BE2C (cell line): ENCODE data around the gene MON2.

ENCODE experiments used
- DNase-seq: peaks from one replicate; pipeline ENCODE4 v3.0.0-alpha.2; 2020
- H3K27me3 ChIP-seq: fragments of 250-450 bp; sonication (Bioruptor Pico); 2 replicates; pipeline ENCODE4 v1.5.1; 2020; ENCODE audit warnings: mild to moderate bottlenecking
- H3K36me3 ChIP-seq: fragments of 250-450 bp; sonication (Bioruptor Pico); 2 replicates; pipeline ENCODE4 v1.5.1; 2020; ENCODE audit warnings: mild to moderate bottlenecking
- H3K4me1 ChIP-seq: fragments of 250-450 bp; sonication (Bioruptor Pico); 2 replicates; pipeline ENCODE4 v1.5.1; 2020
- H3K4me3 ChIP-seq: 2 replicates; pipeline ENCODE4 v1.5.1; 2011; ENCODE audit warnings: low read depth, low read length
- H3K9me3 ChIP-seq: fragments of 250-450 bp; sonication (Bioruptor Pico); 2 replicates; pipeline ENCODE4 v1.5.1; 2020
- TF ChIP-seq, protein P1 (sequence below): IDR thresholded peaks from 2 replicates; pipeline ENCODE4 v1.5.1; 2012; ENCODE audit warnings: mild to moderate bottlenecking, low read depth, low read length

The MON2 gene

DNA sequence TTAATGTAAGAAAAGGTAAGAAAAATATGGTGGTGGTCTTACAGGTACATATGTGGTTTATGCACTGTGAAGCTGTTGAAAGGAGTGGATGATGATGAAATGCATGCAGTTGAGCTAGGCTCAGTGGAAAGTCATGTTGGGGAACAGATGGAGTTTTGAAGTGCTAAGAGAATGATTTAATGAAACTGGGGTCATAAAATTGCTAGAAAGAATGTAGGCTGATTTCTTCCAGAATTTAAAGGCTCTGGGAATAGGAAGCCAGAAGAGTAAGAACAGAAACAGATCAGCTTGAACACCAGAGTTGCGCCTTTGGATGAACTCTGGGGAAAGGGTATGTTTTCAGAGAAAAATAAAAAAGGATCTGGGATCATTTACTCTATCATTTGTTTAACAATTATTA lies 146.5 kb downstream of the MON2 start:
- Histone ChIP-seq H3K4me1 (no peaks in the 10 kb centered on the region), H3K9me3 (no peaks in the 10 kb centered on the region), H3K27me3 (no peaks in the 10 kb centered on the region), H3K4me3 (no peak overlapping the region), H3K36me3 (no peaks in the 10 kb centered on the region; the same call in 1 of the 2 replicates)
- no peak for DNase-seq
- TF ChIP-seq, protein P1, sequence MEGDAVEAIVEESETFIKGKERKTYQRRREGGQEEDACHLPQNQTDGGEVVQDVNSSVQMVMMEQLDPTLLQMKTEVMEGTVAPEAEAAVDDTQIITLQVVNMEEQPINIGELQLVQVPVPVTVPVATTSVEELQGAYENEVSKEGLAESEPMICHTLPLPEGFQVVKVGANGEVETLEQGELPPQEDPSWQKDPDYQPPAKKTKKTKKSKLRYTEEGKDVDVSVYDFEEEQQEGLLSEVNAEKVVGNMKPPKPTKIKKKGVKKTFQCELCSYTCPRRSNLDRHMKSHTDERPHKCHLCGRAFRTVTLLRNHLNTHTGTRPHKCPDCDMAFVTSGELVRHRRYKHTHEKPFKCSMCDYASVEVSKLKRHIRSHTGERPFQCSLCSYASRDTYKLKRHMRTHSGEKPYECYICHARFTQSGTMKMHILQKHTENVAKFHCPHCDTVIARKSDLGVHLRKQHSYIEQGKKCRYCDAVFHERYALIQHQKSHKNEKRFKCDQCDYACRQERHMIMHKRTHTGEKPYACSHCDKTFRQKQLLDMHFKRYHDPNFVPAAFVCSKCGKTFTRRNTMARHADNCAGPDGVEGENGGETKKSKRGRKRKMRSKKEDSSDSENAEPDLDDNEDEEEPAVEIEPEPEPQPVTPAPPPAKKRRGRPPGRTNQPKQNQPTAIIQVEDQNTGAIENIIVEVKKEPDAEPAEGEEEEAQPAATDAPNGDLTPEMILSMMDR = no peak

GRCh38 chr12:62618319-62618718 lies 151.7 kb downstream of the MON2 start:
- Histone ChIP-seq H3K4me3 (no peak overlapping the region), H3K27me3 (no peaks in the 10 kb centered on the region), H3K9me3 (no peaks in the 10 kb centered on the region), H3K4me1 (no peaks in the 10 kb centered on the region), H3K36me3 (no peaks in the 10 kb centered on the region)
- DNase-seq = no peak
- TF ChIP-seq, protein P1 = no peak

GRCh38 chr12:62618930-62619329 lies 152.3 kb downstream of the MON2 start:
- TF ChIP-seq, protein P1 = no peak
- Histone ChIP-seq H3K4me1 (no peaks in the 10 kb centered on the region), H3K9me3 (no peaks in the 10 kb centered on the region), H3K27me3 (no peaks in the 10 kb centered on the region), H3K36me3 (no peaks in the 10 kb centered on the region), H3K4me3 (no peak overlapping the region)
- DNase-seq = no peak

DNA sequence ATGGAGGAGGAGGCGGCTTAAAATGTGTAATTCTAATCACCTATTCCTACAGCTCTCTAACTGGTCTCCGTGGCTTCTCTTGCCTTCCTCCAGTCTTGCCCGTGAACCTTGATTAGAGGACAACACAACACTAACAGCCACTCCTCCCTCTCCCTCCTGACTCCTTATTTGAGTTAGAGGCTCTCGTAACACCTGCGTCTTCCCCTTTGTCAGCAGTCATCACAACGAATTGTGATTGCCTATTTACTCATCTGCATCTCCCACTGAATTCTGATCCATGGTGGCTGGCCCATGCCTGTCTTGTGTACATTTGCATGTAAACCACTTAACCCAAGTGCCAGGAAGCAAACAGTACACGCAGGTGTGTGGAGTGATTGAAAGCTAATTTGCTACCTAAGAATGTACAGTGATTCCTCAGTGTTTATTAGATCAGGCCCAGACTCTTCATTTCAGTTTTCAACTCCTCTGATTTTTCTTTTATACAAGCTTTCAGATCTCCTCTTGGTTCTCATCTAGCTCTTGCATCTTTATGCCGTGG lies 154.5 kb downstream of the MON2 start:
- Histone ChIP-seq H3K36me3 (no peaks in the 10 kb centered on the region), H3K4me3 (no peak overlapping the region), H3K4me1 (no peaks in the 10 kb centered on the region), H3K27me3 (no peaks in the 10 kb centered on the region), H3K9me3 (no peaks in the 10 kb centered on the region)
- DNase-seq = no peak
- TF ChIP-seq, protein P1 = no peak

DNA sequence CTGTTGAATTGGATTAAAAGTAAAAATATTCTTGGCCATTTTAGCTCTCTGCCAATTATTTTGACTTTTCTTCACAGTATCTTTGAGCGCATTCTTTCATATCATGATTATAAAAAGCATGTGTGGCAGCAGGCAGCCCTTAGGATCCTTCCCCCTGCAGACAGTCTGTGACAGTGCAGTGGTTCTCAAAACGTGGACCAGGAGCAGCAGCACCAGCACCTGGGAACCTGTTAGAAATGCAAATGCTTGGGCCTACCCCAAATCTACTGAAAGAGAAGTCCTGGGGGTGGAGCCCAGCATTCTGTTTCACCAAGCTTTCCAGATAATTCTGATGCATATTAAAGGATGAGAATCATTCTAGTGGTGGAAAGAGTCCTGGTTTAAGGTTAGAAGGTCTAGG lies 155.6 kb downstream of the MON2 start:
- no peak for DNase-seq
- Histone ChIP-seq H3K9me3 (no peaks in the 10 kb centered on the region), H3K4me3 (no peak overlapping the region), H3K27me3 (no peaks in the 10 kb centered on the region), H3K36me3 (no peaks in the 10 kb centered on the region), H3K4me1 (no peaks in the 10 kb centered on the region)
- TF ChIP-seq, protein P1 = no peak

GRCh38 chr12:62625228-62625627 lies 158.6 kb downstream of the MON2 start:
- Histone ChIP-seq H3K9me3 (no peaks in the 10 kb centered on the region), H3K36me3 (no peaks in the 10 kb centered on the region), H3K27me3 (no peaks in the 10 kb centered on the region), H3K4me3 (no peak overlapping the region), H3K4me1 (no peaks in the 10 kb centered on the region)
- no peak for DNase-seq
- TF ChIP-seq, protein P1 = no peak
